ELF-1 (cell line): ENCODE measurements around the gene TNFRSF1A.

Source experiments
- DNase-seq: peaks from one replicate; pipeline ENCODE4 v3.0.0-alpha.2; 2016; ENCODE audit warnings: low read depth, low spot score

Gene TNFRSF1A

DNA sequence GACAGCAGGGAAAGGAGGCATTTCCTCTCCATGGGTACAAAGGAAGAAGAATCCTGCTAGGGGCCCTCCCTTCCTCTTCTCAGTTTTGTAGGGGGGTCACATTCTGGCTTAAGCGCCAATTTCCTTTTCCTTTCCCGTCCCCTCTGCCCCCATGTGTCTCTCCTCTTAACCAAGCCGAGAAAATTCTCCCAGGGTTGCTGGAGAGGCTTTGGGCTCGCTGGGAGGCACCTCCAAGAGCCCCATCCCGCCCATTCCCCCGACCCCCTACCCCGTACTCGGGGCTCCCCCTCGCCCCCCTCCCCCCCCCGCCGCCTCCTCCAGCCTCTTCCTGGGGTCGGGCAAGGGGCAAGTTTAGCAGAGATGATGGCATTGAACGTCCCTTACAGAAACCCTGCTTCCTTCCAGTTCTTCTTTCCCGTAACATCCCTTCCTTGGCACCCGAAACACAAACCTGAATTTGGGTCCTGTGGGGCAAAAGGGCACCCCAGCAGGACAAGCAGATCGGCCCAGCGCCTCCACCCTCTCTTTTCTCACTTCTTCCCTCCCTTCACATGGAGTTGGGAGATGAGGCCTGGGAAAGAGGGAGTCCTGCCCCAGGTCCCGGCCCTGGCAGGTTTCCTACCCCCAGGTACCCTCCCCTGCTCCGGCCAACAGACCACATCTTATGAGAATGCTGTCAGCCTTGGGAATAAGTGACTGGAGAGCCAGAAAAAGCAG is 17.7 kb downstream of the TNFRSF1A start:
- DNase-seq = no peak

GRCh38 chr12:6323340-6323994 is 18.4 kb downstream of the TNFRSF1A start:
- DNase-seq = peak; percentile 88

DNA sequence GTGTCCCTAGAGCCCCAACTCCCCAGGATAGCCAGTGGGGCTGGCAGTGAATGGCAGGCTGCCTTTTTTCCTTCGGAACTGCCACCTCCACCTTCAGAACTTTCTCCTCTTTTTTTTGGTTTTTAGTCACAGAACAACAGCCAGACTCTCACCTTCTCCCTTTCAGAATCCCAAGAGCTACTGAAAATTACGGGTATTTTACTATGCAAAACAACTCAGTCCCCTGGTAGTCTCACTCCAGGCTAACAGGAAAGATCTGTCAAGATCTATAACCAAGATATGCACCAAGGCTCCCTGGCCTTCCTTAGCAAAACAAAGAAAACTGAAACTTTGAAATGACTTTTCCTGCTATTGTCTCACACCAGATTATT is 18.9 kb downstream of the TNFRSF1A start:
- no peak for DNase-seq

DNA sequence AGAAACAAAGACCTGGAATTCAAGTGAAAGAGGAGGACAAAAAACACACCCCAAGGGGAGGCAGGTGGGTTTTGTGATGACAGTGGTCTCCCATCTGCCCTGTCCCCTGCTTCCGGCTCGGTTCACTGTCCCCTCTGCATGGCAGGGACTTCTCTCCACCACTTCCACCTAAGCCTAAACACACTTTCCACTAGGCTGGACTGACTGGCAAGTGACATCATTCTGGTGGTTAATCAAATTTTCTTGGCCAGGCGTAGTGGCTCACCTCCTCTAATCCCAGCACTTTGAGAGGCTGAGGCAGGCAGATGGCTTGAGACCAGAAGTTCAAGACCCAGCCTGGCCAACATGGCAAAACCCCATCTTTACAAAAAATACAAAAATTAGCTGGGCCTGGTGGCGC is 19.5 kb downstream of the TNFRSF1A start:
- peak; percentile 54 for DNase-seq

- peak; percentile 76 for DNase-seq
Measured at GRCh38 chr12:6321905-6322304, 20.0 kb downstream of the TNFRSF1A start.

- DNase-seq = no peak
Measured at GRCh38 chr12:6319446-6319845, 22.4 kb downstream of the TNFRSF1A start.

GRCh38 chr12:6318440-6318879 is 23.4 kb downstream of the TNFRSF1A start:
- no peak for DNase-seq

- no peak for DNase-seq
Measured at GRCh38 chr12:6317693-6318439, 24.0 kb downstream of the TNFRSF1A start.

DNA sequence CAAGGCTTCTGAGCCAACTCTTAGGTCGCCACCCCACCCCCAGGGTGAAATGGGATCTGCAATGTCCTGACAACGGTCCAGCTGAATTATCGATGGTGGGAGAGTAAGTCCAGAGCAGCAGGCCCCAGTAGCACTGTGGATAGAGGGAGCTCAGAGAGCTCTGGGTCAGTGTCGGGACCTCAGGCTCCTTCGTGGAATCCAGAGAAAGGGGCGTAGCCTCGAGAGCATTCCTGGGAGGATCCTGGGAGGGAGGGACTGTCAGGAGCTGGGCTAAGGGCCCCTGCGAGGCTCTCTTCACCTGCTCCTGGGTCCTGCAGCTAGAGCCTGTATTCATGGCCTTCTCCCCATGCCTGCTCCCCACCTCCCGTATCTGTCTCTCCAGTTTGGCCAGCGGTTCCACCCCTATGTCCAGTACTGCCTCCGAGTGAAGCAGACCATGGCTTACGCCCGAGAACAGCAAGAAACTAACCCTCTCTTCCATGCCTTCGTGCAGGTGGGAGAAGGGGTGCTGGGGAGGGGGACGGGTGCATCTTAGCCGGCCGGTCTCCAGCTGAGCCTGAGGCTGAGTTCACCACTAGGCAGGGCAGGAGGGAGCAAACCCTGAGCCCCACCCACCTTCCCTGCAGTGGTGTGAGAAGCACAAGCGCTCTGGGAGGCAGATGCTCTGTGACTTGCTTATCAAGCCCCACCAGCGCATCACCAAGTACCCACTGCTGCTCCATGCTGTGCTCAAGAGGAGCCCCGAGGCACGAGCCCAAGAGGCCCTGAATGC is 24.8 kb downstream of the TNFRSF1A start:
- DNase-seq = peak; percentile 66

DNA sequence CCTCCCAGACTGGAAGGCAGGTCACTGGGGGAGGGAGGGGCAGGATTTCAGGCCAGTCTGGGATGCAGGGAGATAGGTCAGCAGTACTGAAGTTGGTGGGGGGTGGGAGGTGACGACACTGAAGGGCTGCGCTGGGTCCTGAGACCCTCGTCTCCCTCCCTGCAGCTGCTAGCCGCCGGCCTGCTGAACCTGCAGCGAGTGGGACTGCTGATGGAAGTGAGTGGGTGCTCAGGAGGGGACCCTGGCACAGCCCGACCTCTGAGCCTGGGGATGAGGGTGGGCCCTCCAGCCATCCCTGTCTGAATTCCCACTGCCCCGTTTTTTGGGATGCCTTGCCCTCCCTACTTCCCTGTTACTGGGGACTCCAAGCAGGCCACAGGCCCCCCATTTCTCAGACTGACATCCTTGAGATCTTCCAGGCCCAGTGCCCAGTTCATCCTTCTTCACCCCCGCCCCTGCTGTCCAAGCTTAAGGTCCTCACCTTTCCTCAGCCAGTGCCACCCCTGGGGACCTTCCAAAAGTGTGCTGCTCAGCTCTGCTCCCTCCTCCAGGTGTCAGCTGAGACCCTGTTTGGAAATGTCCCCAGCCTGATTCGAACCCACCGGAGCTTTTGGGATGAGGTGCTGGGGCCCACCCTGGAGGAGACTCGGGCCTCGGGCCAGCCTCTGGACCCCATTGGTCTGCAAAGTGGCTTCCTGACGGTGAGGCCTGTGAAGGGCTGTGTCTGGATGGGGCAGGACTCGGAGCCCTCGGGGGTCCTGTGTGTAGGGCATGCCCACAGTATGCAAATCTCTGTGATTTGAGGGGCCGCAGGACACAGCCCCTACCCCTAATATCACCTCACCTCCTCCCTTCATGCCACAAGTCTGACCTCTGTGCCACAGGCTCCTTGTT is 25.9 kb downstream of the TNFRSF1A start:
- no peak for DNase-seq

- DNase-seq = no peak
Measured at GRCh38 chr12:6315184-6315583, 26.7 kb downstream of the TNFRSF1A start.

DNA sequence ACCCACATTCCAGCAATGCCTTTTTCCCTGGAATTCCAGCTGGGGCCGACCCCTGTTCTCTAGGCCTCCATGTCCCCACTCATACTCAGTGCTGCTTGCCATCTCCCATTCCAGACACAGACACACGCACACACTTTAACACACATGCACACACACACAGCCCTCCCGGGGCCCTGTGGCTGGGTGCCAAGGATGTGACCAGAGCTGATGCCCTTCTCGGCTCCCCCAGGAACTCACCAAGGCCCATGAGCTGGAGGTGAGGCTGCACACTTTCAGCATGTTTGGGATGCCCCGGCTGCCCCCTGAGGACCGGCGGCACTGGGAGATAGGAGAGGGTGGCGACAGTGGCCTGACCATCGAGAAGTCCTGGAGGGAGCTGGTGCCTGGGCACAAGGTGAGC is 27.1 kb downstream of the TNFRSF1A start:
- DNase-seq = no peak

GRCh38 chr12:6313326-6313940 is 28.4 kb downstream of the TNFRSF1A start:
- DNase-seq = no peak

DNA sequence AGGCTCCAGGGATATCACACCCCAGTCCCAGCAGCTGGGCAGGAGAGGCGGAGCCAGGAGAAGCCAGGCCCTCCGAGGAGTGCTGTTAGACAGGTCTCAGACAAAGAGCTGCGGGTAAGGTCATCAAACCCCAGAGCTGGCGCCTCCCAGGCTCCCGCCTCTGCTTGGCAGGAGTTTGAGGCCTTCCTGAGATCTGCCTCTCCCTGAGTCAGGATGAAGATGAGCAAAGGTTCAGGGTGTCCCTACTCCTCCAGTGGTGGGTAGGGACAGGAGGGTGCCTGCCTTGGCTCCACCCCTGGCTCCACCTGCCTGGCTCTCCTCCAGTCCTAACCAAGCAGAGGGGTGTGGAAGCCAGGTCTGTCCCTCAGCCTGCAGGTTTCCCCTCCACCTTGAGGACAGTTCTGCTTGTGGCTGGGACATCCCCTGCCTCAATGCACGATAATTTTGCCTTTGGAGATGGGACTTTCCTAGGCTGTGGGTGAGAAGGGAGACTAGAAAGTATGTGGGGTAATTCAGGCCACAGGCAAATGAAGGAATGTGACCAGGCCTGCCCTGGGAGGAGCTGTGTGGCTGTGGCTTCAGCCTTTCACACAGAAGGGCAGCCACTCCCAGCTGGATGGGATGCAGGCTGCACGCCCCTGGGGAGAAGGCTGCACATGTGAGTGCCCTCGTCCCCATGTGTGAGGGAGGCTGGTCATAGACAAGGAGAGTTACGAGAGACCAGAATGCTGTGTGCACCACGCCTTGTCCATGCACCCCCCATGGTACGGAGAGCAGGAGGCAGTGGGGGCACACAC is 29.1 kb downstream of the TNFRSF1A start:
- DNase-seq = peak; percentile 83

DNA sequence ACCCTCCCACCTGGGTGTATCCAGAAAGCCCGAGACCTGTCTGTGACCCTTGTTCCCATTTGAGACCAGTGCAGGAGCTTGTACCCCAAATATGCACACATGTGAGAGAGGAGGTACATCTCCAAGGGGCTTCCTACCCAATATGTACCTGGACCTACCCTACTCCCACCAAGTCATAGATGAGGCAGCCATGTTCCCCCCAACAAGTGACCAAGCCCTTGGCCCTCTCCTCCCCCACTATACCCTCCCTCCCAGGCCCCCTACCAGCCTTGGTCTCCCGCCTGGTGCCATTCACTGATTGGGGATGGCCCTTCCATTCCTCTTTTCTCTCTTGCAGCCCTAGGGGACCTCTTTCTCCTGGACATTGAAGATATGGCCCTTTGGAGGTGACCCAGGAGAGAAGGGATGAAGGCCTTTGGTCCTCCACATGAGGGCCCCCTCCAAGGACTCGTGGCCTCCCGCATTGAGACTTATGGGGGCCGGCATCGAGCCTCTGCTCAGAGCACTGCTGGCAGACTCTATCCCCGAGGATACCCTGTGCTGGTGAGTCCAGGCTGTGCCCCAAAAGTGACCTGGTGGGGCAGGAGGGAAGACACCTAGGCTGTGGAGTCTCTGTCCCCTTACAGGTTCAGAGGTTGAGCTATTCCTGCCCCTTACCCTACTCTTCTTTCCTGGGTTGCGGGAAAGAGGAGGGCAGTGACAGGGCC is 29.9 kb downstream of the TNFRSF1A start:
- DNase-seq = no peak

DNA sequence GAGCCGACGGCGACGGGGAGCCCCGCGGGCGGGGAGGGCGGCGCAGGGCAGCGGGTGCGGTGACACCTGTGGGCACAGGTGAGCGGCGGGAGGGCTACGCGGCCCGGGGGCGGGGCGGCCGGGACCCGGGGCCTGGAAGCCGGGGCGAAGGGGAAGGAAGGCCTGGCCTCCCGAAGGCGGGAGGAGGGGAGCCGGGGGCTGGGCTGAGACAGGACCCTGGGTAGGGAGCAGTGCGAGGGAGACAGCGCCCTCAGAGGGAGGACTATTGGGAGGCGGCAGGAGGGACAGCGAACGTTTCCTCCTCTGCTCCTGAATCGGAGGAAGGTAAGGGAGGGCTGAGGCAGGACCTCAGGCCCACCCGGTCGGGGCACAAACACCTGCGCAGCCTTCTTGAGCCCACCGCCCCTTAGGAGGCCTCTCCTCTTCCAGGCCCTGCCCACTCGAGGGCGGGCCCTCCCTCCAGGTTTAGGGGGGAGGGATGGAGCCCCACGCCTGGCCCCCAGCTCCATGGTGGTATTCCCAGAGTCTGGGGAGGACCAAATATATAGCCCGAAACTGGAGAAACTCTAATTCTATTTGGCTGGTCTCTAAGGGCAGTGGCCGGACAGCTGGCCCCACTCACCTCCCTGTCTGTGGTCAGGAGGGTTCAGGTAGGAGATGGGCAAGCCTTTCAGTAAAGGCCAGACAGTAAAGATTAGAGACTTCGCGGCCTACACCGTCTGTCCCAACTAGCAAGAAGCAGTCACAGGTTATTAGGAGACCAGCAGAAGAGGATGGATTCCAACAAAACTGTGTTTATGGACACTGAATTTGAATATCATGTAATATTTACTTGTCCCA is 30.9 kb downstream of the TNFRSF1A start:
- DNase-seq = peak; percentile 44

DNA sequence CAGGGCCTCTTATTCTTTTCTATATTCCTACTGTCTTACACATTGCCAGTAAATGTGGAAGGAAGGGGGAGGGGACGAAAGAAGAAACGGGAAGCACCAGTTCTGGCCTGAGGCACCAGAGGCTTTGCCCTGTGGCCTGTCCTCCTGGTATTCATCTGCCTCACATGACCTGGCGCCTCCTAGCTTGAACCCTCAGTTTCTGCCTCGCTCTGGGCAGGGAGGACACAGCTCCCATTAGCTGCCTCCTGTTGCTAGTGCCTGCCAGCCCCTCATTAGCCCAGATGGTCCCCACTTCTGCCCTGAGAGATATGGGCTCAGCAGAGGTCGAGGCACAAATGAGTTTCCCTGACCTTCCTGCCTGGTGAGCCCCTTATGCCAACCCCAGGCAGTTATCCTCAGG is 34.3 kb downstream of the TNFRSF1A start:
- no peak for DNase-seq

DNA sequence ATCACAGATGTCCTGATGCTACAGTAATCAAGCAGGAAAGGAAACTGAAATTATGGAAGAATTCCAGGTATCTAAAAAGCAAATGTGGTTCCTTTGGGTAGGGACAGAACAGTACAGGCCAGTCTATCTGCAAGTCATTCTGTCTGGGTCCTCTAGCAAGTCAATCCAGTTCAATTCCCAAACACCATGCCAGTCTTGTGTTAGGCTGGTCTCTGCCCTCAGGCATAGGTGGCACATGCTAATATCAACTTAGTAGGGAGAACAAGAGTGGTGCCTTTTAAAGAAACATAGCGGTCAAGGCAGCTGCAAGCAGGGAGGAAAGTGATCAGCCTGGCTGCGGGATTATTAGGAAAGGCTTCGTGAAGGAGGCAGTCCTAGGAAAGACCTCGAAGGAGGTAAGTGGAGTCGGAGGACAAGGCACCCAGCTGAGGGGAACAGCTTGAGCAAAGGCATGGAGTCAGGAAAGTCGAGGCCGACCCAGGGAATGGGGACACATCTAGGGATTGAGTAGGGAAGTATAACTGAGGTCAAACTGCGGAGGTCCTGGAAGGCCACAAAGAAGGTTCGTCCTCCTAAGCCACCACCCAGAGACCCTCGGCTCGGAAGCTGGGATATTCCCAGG is 35.2 kb downstream of the TNFRSF1A start:
- no peak for DNase-seq
